Karpas-422 (cell line): ENCODE data around the gene NFIA. TPM values are rescaled to one million over a fixed set of nuclear protein-coding genes. Genes with fewer than 3 reads are reported as not detected.

Experiments
- DNase-seq: peaks from one replicate; pipeline ENCODE4 v3.0.0-alpha.2; 2015
- H2AFZ ChIP-seq: fragments of 200-600 bp; sonication (generic); 2 replicates; pipeline ENCODE4 v1.6.1; 2014; ENCODE audit warnings: antibody characterized with exemption, low read length, mixed read lengths
- H3K27ac ChIP-seq: fragments of 200-600 bp; sonication (generic); 2 replicates; pipeline ENCODE4 v1.5.1; 2014; ENCODE audit warnings: mild to moderate bottlenecking, low read length, moderate library complexity
- H3K27me3 ChIP-seq: fragments of 200-600 bp; sonication (generic); 2 replicates; pipeline ENCODE4 v1.6.1; 2014; ENCODE audit warnings: low read length, mixed read lengths
- H3K36me3 ChIP-seq: fragments of 200-600 bp; sonication (generic); 2 replicates; pipeline ENCODE4 v1.6.1; 2014; ENCODE audit warnings: low read length, mixed read lengths; ENCODE audit not compliant: insufficient read depth
- H3K4me1 ChIP-seq: fragments of 200-600 bp; sonication (generic); 2 replicates; pipeline ENCODE4 v1.6.1; 2014; ENCODE audit warnings: mild to moderate bottlenecking, low read length, mixed read lengths
- H3K4me2 ChIP-seq: fragments of 200-600 bp; sonication (generic); 2 replicates; pipeline ENCODE4 v1.6.1; 2014; ENCODE audit warnings: low read length, low read depth, mild to moderate bottlenecking; ENCODE audit not compliant: poor library complexity, severe bottlenecking
- H3K4me3 ChIP-seq: fragments of 200-600 bp; sonication (generic); 2 replicates; pipeline ENCODE4 v1.5.1; 2014; ENCODE audit warnings: mild to moderate bottlenecking, antibody characterized with exemption, low read length, mixed read lengths
- H3K79me2 ChIP-seq: fragments of 200-600 bp; sonication (generic); 2 replicates; pipeline ENCODE4 v1.6.1; 2014; ENCODE audit warnings: mild to moderate bottlenecking, low read length, mixed read lengths
- H3K9ac ChIP-seq: fragments of 200-600 bp; sonication (generic); 2 replicates; pipeline ENCODE4 v1.6.0; 2014; ENCODE audit warnings: low read length
- H3K9me2 ChIP-seq: fragments of 200-600 bp; sonication (generic), shearing (Covaris generic); replicated peaks from 2 replicates; pipeline ENCODE4 v1.6.0; 2014; ENCODE audit warnings: mild to moderate bottlenecking, low read length, moderate library complexity; ENCODE audit not compliant: insufficient read depth
- H3K9me3 ChIP-seq: fragments of 300-700, 200-600 bp; sonication (generic); 2 replicates; pipeline ENCODE4 v1.6.1; 2014; ENCODE audit warnings: low read length, mixed read lengths
- H4K20me1 ChIP-seq: fragments of 200-600 bp; sonication (generic); 2 replicates; pipeline ENCODE4 v1.6.1; 2014; ENCODE audit warnings: mild to moderate bottlenecking, antibody characterized with exemption, low read length, low read depth; ENCODE audit not compliant: insufficient read depth
- total RNA-seq: library from RNA; depleted of rRNA; stranded (reverse); fragments of >200 nt; shearing (Covaris generic); gene quantifications from 2 replicates; pipeline ENCODE4 v1.2.3, GENCODE V29; 2014; ENCODE audit warnings: low replicate concordance

The NFIA gene
- total RNA-seq, 1 experiment from 2014 or later: 38.3 TPM

- no peak overlapping the region for H3K4me2 ChIP-seq
- H3K36me3 ChIP-seq: no peaks in the 10 kb centered on the region
- no peaks in the 10 kb centered on the region for H3K79me2 ChIP-seq
- H3K9me2 ChIP-seq: no peaks in the 10 kb centered on the region
- no peaks in the 10 kb centered on the region for H3K4me1 ChIP-seq
- no peaks in the 10 kb centered on the region; the same call in 1 of the 2 replicates for H3K9me3 ChIP-seq
- no peak overlapping the region for H3K4me3 ChIP-seq
- no peaks in the 10 kb centered on the region for H4K20me1 ChIP-seq
- no peak overlapping the region for H2AFZ ChIP-seq
- no peaks in the 10 kb centered on the region for H3K27me3 ChIP-seq
- DNase-seq: no peak
- H3K27ac ChIP-seq: no peak overlapping the region
- H3K9ac ChIP-seq: no peak overlapping the region
These were observed 310.3 kb downstream of the NFIA start for GRCh38 chr1:61392409-61393242.

GRCh38 chr1:61393575-61393974, 311.2 kb downstream of the NFIA start:
- Histone ChIP-seq H3K4me2 (no peak overlapping the region), H3K27me3 (no peaks in the 10 kb centered on the region), H3K79me2 (no peaks in the 10 kb centered on the region), H4K20me1 (no peaks in the 10 kb centered on the region), H3K9me3 (no peaks in the 10 kb centered on the region; the same call in 1 of the 2 replicates), H3K27ac (no peak overlapping the region), H3K9ac (no peak overlapping the region), H3K9me2 (no peaks in the 10 kb centered on the region), H3K36me3 (no peaks in the 10 kb centered on the region), H3K4me1 (no peaks in the 10 kb centered on the region), H2AFZ (no peak overlapping the region), H3K4me3 (no peak overlapping the region)
- no peak for DNase-seq

- H3K4me1 ChIP-seq: no peaks in the 10 kb centered on the region
- H3K9me2 ChIP-seq: no peaks in the 10 kb centered on the region
- no peaks in the 10 kb centered on the region for H3K36me3 ChIP-seq
- DNase-seq: no peak
- H3K27ac ChIP-seq: no peak overlapping the region
- H3K4me2 ChIP-seq: no peak overlapping the region
- H4K20me1 ChIP-seq: no peaks in the 10 kb centered on the region
- no peaks in the 10 kb centered on the region for H3K79me2 ChIP-seq
- no peak overlapping the region for H2AFZ ChIP-seq
- H3K9ac ChIP-seq: no peak overlapping the region
- H3K9me3 ChIP-seq: no peaks in the 10 kb centered on the region
- no peaks in the 10 kb centered on the region for H3K27me3 ChIP-seq
- no peak overlapping the region for H3K4me3 ChIP-seq
These were observed 312.9 kb downstream of the NFIA start for GRCh38 chr1:61395146-61395800.

- Histone ChIP-seq H3K9me2 (no peaks in the 10 kb centered on the region), H3K4me3 (no peak overlapping the region), H3K27me3 (no peaks in the 10 kb centered on the region), H3K9me3 (no peaks in the 10 kb centered on the region), H3K36me3 (no peaks in the 10 kb centered on the region), H3K27ac (no peak overlapping the region), H3K9ac (no peak overlapping the region), H2AFZ (no peak overlapping the region), H3K4me2 (no peak overlapping the region), H3K4me1 (no peaks in the 10 kb centered on the region), H4K20me1 (no peaks in the 10 kb centered on the region), H3K79me2 (no peaks in the 10 kb centered on the region)
- no peak for DNase-seq
These were observed 315.1 kb downstream of the NFIA start for GRCh38 chr1:61397495-61397894.

GRCh38 chr1:61397935-61398334, 315.6 kb downstream of the NFIA start:
- Histone ChIP-seq H3K79me2 (no peaks in the 10 kb centered on the region), H3K36me3 (no peaks in the 10 kb centered on the region), H3K4me3 (no peak overlapping the region), H3K27me3 (no peaks in the 10 kb centered on the region), H3K9me2 (no peaks in the 10 kb centered on the region), H3K9ac (no peak overlapping the region), H3K4me1 (no peaks in the 10 kb centered on the region), H2AFZ (no peak overlapping the region), H3K9me3 (no peaks in the 10 kb centered on the region), H3K27ac (no peak overlapping the region), H4K20me1 (no peaks in the 10 kb centered on the region), H3K4me2 (no peak overlapping the region)
- no peak for DNase-seq

GRCh38 chr1:61399199-61399598, 316.8 kb downstream of the NFIA start:
- Histone ChIP-seq H3K9me2 (no peaks in the 10 kb centered on the region), H3K36me3 (no peaks in the 10 kb centered on the region), H3K9ac (no peak overlapping the region), H2AFZ (no peak overlapping the region), H3K4me3 (no peak overlapping the region), H3K79me2 (no peaks in the 10 kb centered on the region), H3K4me1 (no peaks in the 10 kb centered on the region), H3K27ac (no peak overlapping the region), H3K27me3 (no peaks in the 10 kb centered on the region), H4K20me1 (no peaks in the 10 kb centered on the region), H3K9me3 (no peaks in the 10 kb centered on the region), H3K4me2 (no peak overlapping the region)
- no peak for DNase-seq

- H3K36me3 ChIP-seq: no peaks in the 10 kb centered on the region
These were observed 317.9 kb downstream of the NFIA start for GRCh38 chr1:61400131-61400770.

GRCh38 chr1:61400997-61401396, 318.6 kb downstream of the NFIA start:
- H3K4me3 ChIP-seq: no peak overlapping the region
- no peaks in the 10 kb centered on the region for H4K20me1 ChIP-seq
- no peaks in the 10 kb centered on the region for H3K9me2 ChIP-seq
- DNase-seq: no peak
- no peak overlapping the region for H3K27ac ChIP-seq
- H3K36me3 ChIP-seq: no peaks in the 10 kb centered on the region
- H3K79me2 ChIP-seq: no peaks in the 10 kb centered on the region
- no peak overlapping the region for H3K4me2 ChIP-seq
- H3K9ac ChIP-seq: no peak overlapping the region
- H3K4me1 ChIP-seq: no peaks in the 10 kb centered on the region
- no peaks in the 10 kb centered on the region for H3K27me3 ChIP-seq
- H2AFZ ChIP-seq: no peak overlapping the region
- no peaks in the 10 kb centered on the region for H3K9me3 ChIP-seq

More at GRCh38 chr1:61400131-61400770, 317.9 kb downstream of the NFIA start:
- no peaks in the 10 kb centered on the region for H3K27me3 ChIP-seq
- H3K79me2 ChIP-seq: no peaks in the 10 kb centered on the region
- DNase-seq: no peak
- H3K9me2 ChIP-seq: no peaks in the 10 kb centered on the region
- no peaks in the 10 kb centered on the region for H3K4me1 ChIP-seq
- H4K20me1 ChIP-seq: no peaks in the 10 kb centered on the region
- H3K4me3 ChIP-seq: no peak overlapping the region
- H3K4me2 ChIP-seq: no peak overlapping the region
- no peak overlapping the region for H3K27ac ChIP-seq
- H3K9ac ChIP-seq: no peak overlapping the region
- H2AFZ ChIP-seq: no peak overlapping the region
- H3K9me3 ChIP-seq: no peaks in the 10 kb centered on the region
